HG03469 (cell line): Measurements from ENCODE around the gene CBFA2T2.
A peak's percentile ranks its signal among the peaks of the same experiment; 100 is the strongest.
"Not testable (repeated sequence)": the region's sequence is repeated elsewhere in the genome, so short reads cannot be mapped to it uniquely, and the experiment has no call there.

ENCODE experiments used
- ATAC-seq: cut with Tn5 transposase; IDR thresholded peaks from one replicate; pipeline ENCODE4 v1.9.1; 2021; ENCODE audit warnings: mild to moderate bottlenecking, moderate library complexity, moderate number of reproducible peaks; ENCODE audit not compliant: unreplicated experiment

Gene CBFA2T2

GRCh38 chr20:33490023-33490933, at the start of gene CBFA2T2:
CBFA2T2 (plus strand) TSS chr20:33490096; CDS start chr20:33490268, 172 bp downstream.
- ATAC-seq: peak; percentile 35

- not testable (repeated sequence) for ATAC-seq
Measured at GRCh38 chr20:33440562-33440961, 49.3 kb upstream of the CBFA2T2 start.

- ATAC-seq: no peak
Measured at GRCh38 chr20:33441142-33441955, 48.5 kb upstream of the CBFA2T2 start.

GRCh38 chr20:33442136-33443005, 47.5 kb upstream of the CBFA2T2 start:
- no peak for ATAC-seq

- no peak for ATAC-seq
Measured at GRCh38 chr20:33443006-33443511, 46.8 kb upstream of the CBFA2T2 start.

GRCh38 chr20:33443512-33444239, 46.2 kb upstream of the CBFA2T2 start, which contains the start of gene SNTA1:
SNTA1 (minus strand) TSS chr20:33443763; CDS start chr20:33443620, 143 bp downstream.
- no peak for ATAC-seq

GRCh38 chr20:33444797-33445560, 44.9 kb upstream of the CBFA2T2 start:
- no peak for ATAC-seq

- ATAC-seq: no peak
Measured at GRCh38 chr20:33445881-33446625, 43.8 kb upstream of the CBFA2T2 start.

- no peak for ATAC-seq
Measured at GRCh38 chr20:33450867-33451266, 39.0 kb upstream of the CBFA2T2 start.

GRCh38 chr20:33456916-33457642, 32.8 kb upstream of the CBFA2T2 start:
- not testable (repeated sequence) for ATAC-seq

- no peak for ATAC-seq
Measured at GRCh38 chr20:33459599-33459998, 30.3 kb upstream of the CBFA2T2 start.

GRCh38 chr20:33460711-33461110, 29.2 kb upstream of the CBFA2T2 start:
- ATAC-seq: no peak

GRCh38 chr20:33463332-33464101, 26.4 kb upstream of the CBFA2T2 start:
- no peak for ATAC-seq

GRCh38 chr20:33464759-33465158, 25.1 kb upstream of the CBFA2T2 start:
- not testable (repeated sequence) for ATAC-seq

GRCh38 chr20:33465481-33466302, 24.2 kb upstream of the CBFA2T2 start:
- no peak for ATAC-seq

- ATAC-seq: no peak
Measured at GRCh38 chr20:33466303-33466646, 23.6 kb upstream of the CBFA2T2 start.
